WI38 (cell line): ENCODE data around the gene TSPO.

ENCODE experiments used
- H3K4me3 ChIP-seq: 2 replicates; pipeline ENCODE4 v1.5.1; 2011; ENCODE audit warnings: low read depth, mild to moderate bottlenecking, control low read depth, low read length
- CTCF ChIP-seq: IDR thresholded peaks from 2 replicates; pipeline ENCODE4 v1.5.1; 2012; ENCODE audit warnings: low read depth, mild to moderate bottlenecking, control low read depth, low read length

The TSPO gene

GRCh38 chr22:43174941-43175531 lies 23.7 kb downstream of the TSPO start:
- no peak for TF ChIP-seq CTCF

DNA sequence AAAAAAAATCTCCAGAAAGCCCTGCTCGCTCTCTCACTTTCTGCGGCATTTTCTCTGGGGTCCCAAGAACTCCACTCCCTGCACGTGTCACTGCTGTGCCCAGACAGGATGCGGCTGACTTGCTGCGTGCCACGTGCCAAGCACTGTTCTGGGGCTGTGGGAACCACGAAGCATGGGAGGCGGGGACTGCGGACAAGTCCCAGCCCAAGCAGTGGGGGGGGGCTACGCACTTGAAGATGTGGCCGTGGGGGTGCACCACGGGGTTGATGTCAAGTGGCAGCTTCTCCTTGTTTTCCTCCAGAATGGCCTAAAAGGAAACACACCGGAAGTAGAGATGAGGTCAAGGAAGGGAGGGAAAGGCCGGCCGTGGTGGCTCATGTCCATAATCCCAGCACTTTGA lies 24.7 kb downstream of the TSPO start:
- no peak for TF ChIP-seq CTCF
- no peak overlapping the region for H3K4me3 ChIP-seq

More at GRCh38 chr22:43174941-43175531, 23.7 kb downstream of the TSPO start:
- no peak overlapping the region for H3K4me3 ChIP-seq

GRCh38 chr22:43177479-43177878 lies 26.1 kb downstream of the TSPO start:
- H3K4me3 ChIP-seq: no peak overlapping the region
- no peak for TF ChIP-seq CTCF

DNA sequence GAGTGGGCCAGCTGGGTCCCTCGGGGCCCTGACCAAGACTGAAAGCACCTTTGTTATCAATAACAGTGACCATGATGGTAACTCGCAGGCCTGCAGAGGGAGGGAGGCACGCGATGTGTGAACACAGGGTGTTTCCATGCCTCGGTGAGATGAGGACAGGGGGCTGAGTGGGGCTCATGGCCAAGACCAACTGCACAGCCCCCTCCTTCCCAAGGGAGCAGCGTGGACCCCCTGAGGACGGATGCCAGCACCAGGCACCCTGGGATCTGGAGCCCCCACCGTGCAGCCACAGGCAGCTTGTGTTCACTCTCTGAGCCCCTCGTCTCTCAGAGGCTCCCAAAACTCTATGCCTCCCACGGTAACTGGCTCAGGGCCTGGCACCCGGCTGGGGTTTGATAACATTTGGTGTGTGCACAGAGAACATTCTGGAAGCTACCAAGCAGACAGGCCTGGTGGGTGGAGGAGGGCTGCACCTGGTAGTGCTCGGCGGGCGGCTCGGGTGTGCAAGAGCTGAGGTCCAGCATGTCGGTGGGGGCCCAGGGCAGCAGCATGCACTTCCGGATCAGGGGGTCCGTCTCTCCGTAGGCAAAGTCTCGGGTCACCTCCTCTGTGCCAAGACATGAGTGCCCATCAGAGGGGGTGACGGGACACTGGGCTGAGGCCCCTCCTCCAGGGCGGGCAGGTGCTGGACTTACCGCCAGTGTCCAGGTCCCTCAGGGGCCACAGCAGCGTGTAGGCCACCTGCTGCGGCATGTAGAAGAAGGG lies 28.0 kb downstream of the TSPO start:
- H3K4me3 ChIP-seq: no peak overlapping the region
- TF ChIP-seq CTCF: no peak

DNA sequence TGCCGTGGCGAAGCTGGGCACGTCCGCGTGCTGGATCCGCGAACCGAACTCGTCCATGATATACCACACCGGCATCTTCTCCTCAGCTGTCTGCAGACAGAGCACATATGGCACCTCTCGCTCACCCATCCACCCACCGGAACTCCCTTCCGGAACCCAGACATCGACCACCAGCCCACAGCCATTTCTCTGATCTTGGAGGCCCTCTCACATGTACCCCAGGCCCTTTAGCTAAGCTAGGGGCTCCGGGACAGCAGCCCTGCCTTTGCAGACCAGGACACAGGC lies 28.5 kb downstream of the TSPO start:
- no peak overlapping the region for H3K4me3 ChIP-seq
- no peak for TF ChIP-seq CTCF

GRCh38 chr22:43180670-43181069 lies 29.3 kb downstream of the TSPO start:
- no peak overlapping the region for H3K4me3 ChIP-seq
- no peak for TF ChIP-seq CTCF

DNA sequence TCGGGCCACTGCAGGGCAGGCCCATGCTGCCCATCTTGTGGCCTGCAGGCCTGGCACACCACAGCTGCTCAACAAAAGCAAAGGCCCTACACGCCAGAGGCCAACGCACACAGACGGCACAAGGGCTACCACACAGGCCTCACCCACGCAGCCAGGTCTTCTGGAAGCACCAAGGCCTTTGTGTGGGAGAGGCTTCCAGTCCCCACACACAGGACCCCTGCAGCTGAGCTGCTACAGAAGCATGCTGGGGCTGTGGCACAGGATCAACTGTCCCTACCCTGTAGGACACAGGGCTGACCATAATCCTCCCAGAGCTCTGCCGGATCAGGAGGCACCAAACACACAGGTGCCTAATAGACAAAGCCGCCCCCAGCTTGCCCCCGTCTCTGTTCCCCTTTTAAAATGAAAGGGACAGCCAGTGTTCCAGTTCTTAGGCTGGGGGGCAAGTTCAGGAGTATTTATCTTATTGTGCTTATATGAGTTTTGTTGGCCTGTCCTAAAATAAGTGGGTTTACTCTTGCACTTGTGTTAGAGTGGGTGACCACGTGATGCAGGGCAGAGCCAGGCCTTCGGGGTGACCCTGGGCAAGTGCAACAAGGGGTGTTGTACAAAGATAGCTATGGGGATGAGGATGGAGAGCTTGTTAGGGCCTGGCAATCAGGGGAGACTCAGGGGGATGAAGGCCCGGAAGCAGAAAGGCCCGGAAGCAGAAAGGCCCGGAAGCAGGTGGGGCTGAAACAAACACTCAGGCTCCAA lies 30.1 kb downstream of the TSPO start:
- no peak for TF ChIP-seq CTCF

More for the DNA sequence above, 30.1 kb downstream of the TSPO start:
- H3K4me3 ChIP-seq: no peak overlapping the region
